Fibroblast of peridontal ligament (primary cell): Measurements from ENCODE around the gene POP7.

Source experiments
- DNase-seq: peaks from one replicate; pipeline ENCODE4 v3.0.0-alpha.2; 2010; ENCODE audit errors: extremely low read depth

POP7 gene

GRCh38 chr7:100679129-100679926, 26.6 kb upstream of the POP7 start:
- DNase-seq: no peak

GRCh38 chr7:100679927-100680575, 25.9 kb upstream of the POP7 start:
- peak; percentile 50 for DNase-seq

GRCh38 chr7:100680576-100681271, 25.2 kb upstream of the POP7 start:
- DNase-seq: no peak

- DNase-seq: no peak
Measured at GRCh38 chr7:100681491-100682227, 24.3 kb upstream of the POP7 start.

- no peak for DNase-seq
Measured at GRCh38 chr7:100682228-100682741, 23.6 kb upstream of the POP7 start.

- DNase-seq: no peak
Measured at GRCh38 chr7:100682991-100683658, 22.8 kb upstream of the POP7 start.

- no peak for DNase-seq
Measured at GRCh38 chr7:100683659-100684533, 22.0 kb upstream of the POP7 start.

GRCh38 chr7:100684534-100685042, 21.3 kb upstream of the POP7 start:
- no peak for DNase-seq

GRCh38 chr7:100685049-100685605, 20.8 kb upstream of the POP7 start:
- no peak for DNase-seq

- DNase-seq: no peak
Measured at GRCh38 chr7:100685631-100686145, 20.2 kb upstream of the POP7 start.

- no peak for DNase-seq
Measured at GRCh38 chr7:100686201-100686821, 19.6 kb upstream of the POP7 start.

GRCh38 chr7:100686822-100687211, 19.1 kb upstream of the POP7 start:
- no peak for DNase-seq

GRCh38 chr7:100687261-100687660, 18.7 kb upstream of the POP7 start:
- DNase-seq: no peak

GRCh38 chr7:100687751-100688300, 18.1 kb upstream of the POP7 start:
- DNase-seq: no peak

GRCh38 chr7:100688326-100688860, 17.5 kb upstream of the POP7 start:
- DNase-seq: no peak

- DNase-seq: no peak
Measured at GRCh38 chr7:100689230-100690135, 16.4 kb upstream of the POP7 start.
